ENCODE results near the gene LEUTX. TPM values are rescaled to one million over a fixed set of nuclear protein-coding genes. Genes with fewer than 3 reads are reported as not detected.
"Not testable (repeated sequence)": the region's sequence is repeated elsewhere in the genome, so short reads cannot be mapped to it uniquely, and the experiment has no call there.

The LEUTX gene
- total RNA-seq, 2 experiments from 2014 or later: not detected

DNA sequence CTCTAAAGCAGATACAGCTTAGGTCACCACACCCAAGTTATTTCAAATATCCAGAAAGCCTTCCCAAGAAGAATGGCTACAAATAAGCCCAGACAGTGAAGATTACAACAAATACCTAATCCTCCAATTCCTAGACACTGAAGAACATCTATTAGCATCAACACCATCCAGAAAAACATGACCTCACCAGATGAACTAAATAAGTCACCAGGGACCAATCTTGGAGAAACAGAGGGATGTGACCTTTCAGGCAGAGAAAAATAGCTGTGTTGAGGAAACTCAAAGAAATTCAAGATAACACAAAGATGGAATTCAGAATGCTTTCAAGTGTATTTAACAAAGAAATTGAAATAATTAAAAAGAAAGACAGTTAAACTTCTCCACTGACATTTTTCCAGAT is 25.9 kb upstream of the LEUTX start:
- Mint-ChIP-seq H3K4me1 (no peaks in the 10 kb centered on the region), H3K27ac (no peak overlapping the region), H3K9me3 (no peaks in the 10 kb centered on the region), H3K27me3 (peaks cover 22% of the 10 kb centered on the region), H3K36me3 (ENCODE audit: low read depth) (no peaks in the 10 kb centered on the region), H3K4me3 (no peak overlapping the region)
- POLR2A ChIA-PET: no interaction called here
- DNase-seq: no peak
- CTCF ChIA-PET: interaction anchor here (0.6 to 1.6 kb wide), 3 partner anchors 16 to 423 kb away, joined by 3 to 6 read pairs (median 4); no protein-coding TSS in a partner anchor

DNA sequence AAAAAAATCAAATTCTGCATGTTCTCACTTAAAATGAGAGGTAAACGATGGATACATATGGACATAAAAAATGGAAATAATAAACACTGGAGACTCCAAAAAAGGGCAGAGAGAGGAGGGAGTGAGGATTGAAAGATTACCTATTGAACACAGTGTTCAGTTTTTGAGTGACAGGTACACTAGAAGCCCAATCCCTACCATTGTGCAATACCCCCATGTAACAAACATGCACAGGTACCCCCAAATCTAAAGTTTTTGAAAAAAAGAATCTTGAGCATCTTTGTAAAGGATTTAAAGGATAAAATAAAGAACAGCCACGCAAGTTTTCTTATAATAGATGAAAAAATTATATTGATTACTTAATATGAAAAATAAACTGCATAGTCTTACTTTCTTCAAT is 24.1 kb upstream of the LEUTX start:
- H3K4me1 Mint-ChIP-seq: no peaks in the 10 kb centered on the region
- peaks cover 27% of the 10 kb centered on the region for H3K27me3 Mint-ChIP-seq
- H3K36me3 Mint-ChIP-seq (ENCODE audit: low read depth): no peaks in the 10 kb centered on the region
- H3K4me3 Mint-ChIP-seq: no peak overlapping the region
- no peaks in the 10 kb centered on the region for H3K9me3 Mint-ChIP-seq
- no peak overlapping the region for H3K27ac Mint-ChIP-seq
- ChIA-PET POLR2A (no interaction called here), CTCF (no interaction called here)
- DNase-seq: no peak

DNA sequence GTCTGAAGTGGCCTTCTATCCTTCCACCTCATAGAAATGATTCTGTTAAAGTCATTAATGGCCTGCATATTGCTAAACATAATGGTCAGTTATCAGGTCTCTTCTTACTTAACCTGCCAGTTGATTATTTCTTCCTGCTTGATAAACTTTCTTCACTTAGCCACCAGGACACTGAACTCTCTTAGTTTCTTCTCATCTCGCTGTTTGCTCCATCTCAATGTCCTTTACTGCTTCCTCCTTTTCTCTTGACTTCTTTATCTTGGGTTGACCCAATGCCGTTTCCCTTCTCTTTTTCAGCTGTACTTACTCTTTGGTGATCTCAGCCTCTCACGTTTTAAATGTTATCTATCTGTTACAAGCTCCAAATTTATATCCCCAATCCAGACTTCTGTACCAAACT is 23.7 kb upstream of the LEUTX start:
- POLR2A ChIA-PET: no interaction called here
- Mint-ChIP-seq H3K27ac (no peak overlapping the region), H3K4me1 (peaks cover 4% of the 10 kb centered on the region), H3K36me3 (ENCODE audit: low read depth) (no peaks in the 10 kb centered on the region), H3K27me3 (peaks cover 26% of the 10 kb centered on the region), H3K4me3 (no peak overlapping the region), H3K9me3 (no peaks in the 10 kb centered on the region)
- no peak for DNase-seq
- CTCF ChIA-PET: no interaction called here

DNA sequence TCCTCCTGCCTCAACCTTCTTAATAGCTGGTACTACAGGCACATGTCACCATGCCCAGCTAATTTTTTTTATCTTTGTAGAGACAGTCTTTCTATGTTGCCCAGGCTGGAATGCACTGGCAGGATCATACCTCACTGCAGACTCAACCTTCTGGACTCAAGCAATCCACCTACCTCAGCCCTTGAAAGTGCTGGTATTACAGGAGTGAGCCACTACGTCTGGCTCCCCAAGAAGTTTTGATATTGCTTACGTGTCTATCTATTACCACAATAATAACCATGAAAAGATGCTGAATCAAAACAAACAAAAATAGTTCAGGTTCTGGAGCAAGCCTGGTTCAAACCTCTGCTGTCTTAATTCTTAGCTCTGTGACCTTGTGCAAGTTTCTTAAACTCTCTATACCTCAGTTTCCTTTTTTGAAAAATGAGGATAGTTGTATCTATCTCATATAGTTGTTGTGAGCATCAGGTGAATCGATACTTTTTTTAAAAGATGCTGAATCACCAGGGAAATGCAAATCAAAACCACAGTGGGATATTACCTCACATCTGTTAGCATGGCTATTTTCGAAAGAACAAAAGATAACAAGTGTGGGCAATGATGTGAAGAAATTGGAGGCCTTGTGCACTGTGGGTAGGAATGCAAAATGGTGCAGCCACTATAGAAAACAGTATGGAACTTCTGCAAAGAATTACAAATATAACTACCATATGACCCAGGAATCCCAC is 19.0 kb upstream of the LEUTX start:
- CTCF ChIA-PET: no interaction called here
- no peak for DNase-seq
- Mint-ChIP-seq H3K4me1 (peaks cover 4% of the 10 kb centered on the region), H3K27me3 (peaks cover 22% of the 10 kb centered on the region), H3K36me3 (ENCODE audit: low read depth) (no peaks in the 10 kb centered on the region), H3K27ac (no peak overlapping the region), H3K4me3 (no peak overlapping the region), H3K9me3 (no peaks in the 10 kb centered on the region)
- POLR2A ChIA-PET: no interaction called here

DNA sequence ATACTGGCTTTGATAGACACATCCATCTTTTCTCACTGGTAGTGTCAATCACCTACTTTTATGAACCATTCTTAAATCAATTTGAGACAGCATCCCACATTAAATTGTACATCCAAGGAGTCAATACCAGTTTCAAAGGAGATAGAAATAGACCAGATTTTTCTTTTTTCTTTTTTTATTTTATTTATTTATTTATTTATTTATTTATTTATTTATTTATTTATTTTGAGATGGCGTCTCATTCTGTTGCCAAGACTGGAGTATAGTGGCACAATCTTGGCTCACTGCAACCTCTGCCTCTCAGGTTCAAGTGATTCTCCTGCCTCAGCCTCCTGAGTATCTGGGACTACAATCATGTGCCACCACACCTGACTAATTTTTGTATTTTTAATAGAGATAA is 16.8 kb upstream of the LEUTX start:
- peaks cover 14% of the 10 kb centered on the region for H3K4me1 Mint-ChIP-seq
- DNase-seq; H3K27ac Mint-ChIP-seq; CTCF ChIA-PET; H3K9me3 Mint-ChIP-seq; H3K36me3 Mint-ChIP-seq (ENCODE audit: low read depth); POLR2A ChIA-PET; H3K4me3 Mint-ChIP-seq: not testable (repeated sequence)
- peaks cover 26% of the 10 kb centered on the region for H3K27me3 Mint-ChIP-seq

DNA sequence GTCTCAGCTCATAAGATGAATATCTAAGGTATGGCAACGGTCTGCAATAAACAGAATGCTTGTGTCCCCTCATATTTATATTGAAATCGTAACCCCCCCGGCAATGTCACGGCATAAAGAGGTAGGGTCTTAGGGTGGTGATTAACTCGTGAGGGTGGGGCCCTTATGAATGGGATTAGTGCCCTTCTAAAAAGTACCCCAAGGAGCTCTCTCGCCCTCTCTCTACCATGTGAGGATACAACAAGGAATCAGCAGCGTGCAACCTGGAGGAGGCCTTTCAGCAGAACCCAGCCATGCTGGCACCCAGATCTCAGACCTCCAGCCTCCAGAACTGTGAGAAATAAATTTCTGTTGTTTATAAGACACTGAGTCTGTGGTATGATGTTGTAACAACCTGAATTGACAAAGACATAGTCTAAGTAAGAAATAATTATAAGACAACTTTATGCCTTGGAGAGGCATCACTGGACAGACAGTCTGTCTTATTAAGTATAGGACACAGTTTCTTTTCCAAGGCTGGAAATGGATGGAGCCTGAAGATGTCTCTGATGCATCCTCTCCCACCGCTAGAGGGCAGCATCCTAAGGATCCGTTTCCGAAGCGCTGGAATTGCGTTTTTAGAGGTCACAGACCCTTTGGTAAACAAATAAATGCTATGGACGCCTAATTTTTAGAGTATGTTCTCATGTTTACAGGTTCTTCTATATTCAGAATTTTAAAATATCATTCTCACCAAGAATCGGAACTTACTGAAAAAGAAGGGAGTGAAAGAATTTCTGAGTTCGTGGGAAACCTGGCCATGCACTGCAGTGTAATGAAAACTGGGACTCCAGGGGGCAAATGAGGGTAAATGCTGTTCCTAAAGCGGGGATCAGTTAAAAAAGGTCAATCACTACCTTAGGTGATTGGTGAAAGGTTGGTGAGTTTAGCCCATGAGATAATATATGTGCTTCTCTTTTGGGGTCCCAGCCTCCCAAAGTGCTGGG is 13.3 kb upstream of the LEUTX start:
- CTCF ChIA-PET: interaction anchor here (1.3 to 3.0 kb wide), 4 partner anchors 10 to 93 kb away, joined by 3 to 12 read pairs (median 4); no protein-coding TSS in a partner anchor
- H3K9me3 Mint-ChIP-seq: peaks cover 3% of the 10 kb centered on the region
- H3K36me3 Mint-ChIP-seq (ENCODE audit: low read depth): no peaks in the 10 kb centered on the region
- no peak overlapping the region for H3K4me3 Mint-ChIP-seq
- H3K27ac Mint-ChIP-seq: no peak overlapping the region
- H3K4me1 Mint-ChIP-seq: peaks cover 10% of the 10 kb centered on the region
- POLR2A ChIA-PET: no interaction called here
- DNase-seq: peak; percentile 48
- peaks cover 12% of the 10 kb centered on the region for H3K27me3 Mint-ChIP-seq

DNA sequence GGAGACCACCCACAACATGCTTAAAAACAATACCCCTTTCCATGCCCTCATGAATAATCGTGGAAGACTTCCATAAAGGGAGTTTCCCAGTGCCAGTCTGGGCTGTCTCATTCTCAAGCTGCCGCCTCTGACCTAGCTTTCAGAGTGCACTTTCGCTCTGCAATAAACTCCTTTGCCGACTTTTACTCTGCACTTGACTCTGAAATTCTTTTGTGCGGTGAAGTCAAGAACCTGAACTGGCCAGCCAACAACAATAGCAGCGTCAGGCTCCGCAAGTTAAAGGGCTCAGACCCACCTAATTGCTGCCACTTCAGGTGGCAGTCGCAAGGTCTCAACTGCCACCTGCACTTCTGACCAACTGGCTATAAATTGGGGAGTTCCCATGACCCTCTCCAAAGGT is 10.3 kb upstream of the LEUTX start:
- peaks cover 20% of the 10 kb centered on the region for H3K27me3 Mint-ChIP-seq
- H3K36me3 Mint-ChIP-seq (ENCODE audit: low read depth): no peaks in the 10 kb centered on the region
- H3K27ac Mint-ChIP-seq: no peak overlapping the region
- DNase-seq: no peak
- H3K9me3 Mint-ChIP-seq: peaks cover 3% of the 10 kb centered on the region
- no peak overlapping the region for H3K4me3 Mint-ChIP-seq
- peaks cover 10% of the 10 kb centered on the region for H3K4me1 Mint-ChIP-seq
- ChIA-PET CTCF (interaction anchor here (1.1 to 3.0 kb wide), 3 partner anchors 16 to 75 kb away, joined by 4 to 12 read pairs (median 6); no protein-coding TSS in a partner anchor), POLR2A (no interaction called here)

DNA sequence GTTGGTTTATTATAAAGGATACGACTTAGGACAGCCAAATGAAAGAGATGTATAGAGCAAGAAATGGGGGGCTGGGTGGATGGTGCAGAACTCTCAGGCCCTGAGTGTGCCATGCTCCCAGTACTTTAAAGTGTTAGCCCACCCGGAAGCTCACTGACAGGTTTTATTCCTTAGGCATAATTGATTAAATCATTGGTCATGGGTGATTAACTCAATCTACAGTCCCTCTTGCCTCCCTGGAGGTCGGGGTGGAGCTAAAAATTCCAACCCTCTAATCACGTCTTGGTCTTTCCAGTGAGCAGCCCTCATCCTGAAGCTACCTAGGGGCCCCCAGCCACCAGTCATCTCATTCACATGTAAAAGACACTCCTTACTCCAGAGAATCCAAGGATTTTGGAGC is 9.9 kb upstream of the LEUTX start:
- no peak overlapping the region for H3K4me3 Mint-ChIP-seq
- peaks cover 20% of the 10 kb centered on the region for H3K27me3 Mint-ChIP-seq
- ChIA-PET CTCF (interaction anchor here (0.5 to 3.0 kb wide), 5 partner anchors 17 to 74 kb away, joined by 3 to 12 read pairs (median 4); no protein-coding TSS in a partner anchor), POLR2A (no interaction called here)
- peaks cover 10% of the 10 kb centered on the region for H3K4me1 Mint-ChIP-seq
- no peak for DNase-seq
- peaks cover 3% of the 10 kb centered on the region for H3K9me3 Mint-ChIP-seq
- no peak overlapping the region for H3K27ac Mint-ChIP-seq
- no peaks in the 10 kb centered on the region for H3K36me3 Mint-ChIP-seq (ENCODE audit: low read depth)

DNA sequence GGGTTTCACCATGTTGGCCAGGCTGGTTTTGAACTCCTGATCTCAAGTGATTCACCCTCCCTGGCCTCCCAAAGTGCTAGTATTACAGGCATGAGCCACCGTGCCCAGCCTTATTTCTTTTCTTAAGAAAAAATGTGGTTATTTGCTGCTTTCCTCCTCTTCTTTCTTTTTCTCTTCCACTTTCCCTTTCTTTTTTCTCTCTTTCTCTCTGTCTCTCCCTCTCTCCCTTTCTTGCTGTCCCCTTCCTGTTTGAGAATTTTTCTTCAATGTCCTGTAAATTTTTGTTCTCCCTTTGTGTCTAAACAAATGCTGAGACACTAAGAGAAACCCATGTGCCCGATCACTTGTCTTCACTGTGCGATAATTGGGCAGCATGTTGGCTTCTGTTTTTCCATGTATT is 2.2 kb downstream of the LEUTX start:
- ChIA-PET POLR2A (no interaction called here), CTCF (no interaction called here)
- no peak for DNase-seq
- Mint-ChIP-seq H3K4me3 (no peak overlapping the region), H3K36me3 (ENCODE audit: low read depth) (peaks cover 2% of the 10 kb centered on the region), H3K9me3 (no peaks in the 10 kb centered on the region), H3K27me3 (peaks cover 53% of the 10 kb centered on the region), H3K4me1 (peaks cover 29% of the 10 kb centered on the region), H3K27ac (no peak overlapping the region)

DNA sequence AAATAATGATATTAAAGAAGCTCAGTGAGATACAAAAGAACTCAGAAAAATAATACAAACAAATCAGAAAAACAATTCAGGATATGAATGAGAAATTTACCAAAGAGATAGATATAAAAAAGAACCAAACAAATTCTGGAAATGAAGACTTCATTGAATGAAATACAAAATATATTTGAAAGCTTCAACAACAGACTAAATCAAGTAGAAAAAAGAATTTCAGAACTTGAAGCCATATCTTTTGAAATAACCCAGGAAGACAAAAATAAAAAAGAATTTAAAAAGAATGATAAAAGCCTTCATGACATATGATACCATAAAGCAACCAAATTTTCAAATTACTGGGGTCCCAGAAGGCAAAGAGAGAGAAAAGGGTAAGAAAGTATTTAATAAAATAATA is 9.6 kb downstream of the LEUTX start:
- H3K36me3 Mint-ChIP-seq (ENCODE audit: low read depth): peaks cover 2% of the 10 kb centered on the region
- peaks cover 27% of the 10 kb centered on the region for H3K27me3 Mint-ChIP-seq

DNA sequence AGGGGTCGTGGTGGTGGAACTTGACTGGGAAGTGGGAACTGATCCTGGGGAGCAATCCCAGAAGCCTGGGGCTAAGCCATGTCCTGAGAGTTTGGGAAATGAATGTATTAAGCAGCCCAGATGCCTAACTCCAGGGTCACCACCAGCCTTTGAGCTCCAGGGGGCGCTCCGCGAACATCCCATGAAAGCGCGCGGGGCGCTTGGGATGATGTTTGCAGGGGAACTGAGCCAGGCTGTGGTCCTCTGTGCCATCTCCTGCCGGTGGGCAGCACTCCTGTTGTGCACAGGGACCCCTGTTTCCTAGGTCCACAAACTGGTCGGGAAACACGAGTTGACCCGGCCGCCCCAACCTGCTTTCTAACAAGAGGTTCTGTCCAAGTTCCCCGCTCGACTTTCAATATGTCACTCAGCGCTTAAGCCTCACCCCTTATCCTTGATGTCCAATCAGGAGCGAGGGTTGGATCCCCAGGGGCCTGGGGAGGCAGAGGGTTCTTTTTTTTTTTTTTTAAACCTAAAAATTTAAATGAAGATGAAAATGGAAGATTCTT is 14.4 kb downstream of the LEUTX start:
- POLR2A ChIA-PET: no interaction called here

More for the DNA sequence above, 9.6 kb downstream of the LEUTX start:
- no peak overlapping the region for H3K4me3 Mint-ChIP-seq
- H3K9me3 Mint-ChIP-seq: peaks cover 13% of the 10 kb centered on the region
- H3K4me1 Mint-ChIP-seq: peaks cover 6% of the 10 kb centered on the region
- ChIA-PET POLR2A (no interaction called here), CTCF (interaction anchor here (0.7 to 1.1 kb wide), 2 partner anchors 56 kb away, joined by 3 to 4 read pairs; no protein-coding TSS in a partner anchor)
- no peak for DNase-seq
- H3K27ac Mint-ChIP-seq: no peak overlapping the region

DNA sequence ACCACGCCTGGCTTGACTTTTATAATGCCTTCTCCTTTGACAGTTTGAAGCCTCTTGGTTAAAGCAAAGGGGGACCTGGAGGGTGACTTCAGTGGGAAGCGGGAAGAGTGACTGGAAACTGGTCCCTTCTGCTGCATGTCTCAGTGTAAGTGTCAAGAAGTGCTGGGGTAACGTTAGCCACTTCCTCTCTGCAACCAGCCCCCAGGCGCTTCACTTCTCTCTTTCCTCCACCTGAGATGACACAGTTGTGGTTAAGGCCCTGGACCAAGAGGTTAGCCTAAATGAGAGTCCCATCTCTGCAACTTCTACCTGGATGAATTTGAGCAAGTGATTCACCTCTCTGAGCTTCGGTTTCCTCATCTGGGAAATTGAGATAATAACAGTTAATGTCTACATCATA is 16.3 kb downstream of the LEUTX start:
- CTCF ChIA-PET: interaction anchor here (0.5 to 1.2 kb wide), 4 partner anchors 47 to 392 kb away, joined by 3 to 6 read pairs (median 3); no protein-coding TSS in a partner anchor
- Mint-ChIP-seq H3K9me3 (no peaks in the 10 kb centered on the region), H3K4me3 (no peak overlapping the region), H3K27ac (no peak overlapping the region), H3K36me3 (ENCODE audit: low read depth) (no peaks in the 10 kb centered on the region), H3K27me3 (peaks cover 23% of the 10 kb centered on the region), H3K4me1 (peaks cover 14% of the 10 kb centered on the region)
- no peak for DNase-seq
- POLR2A ChIA-PET: no interaction called here

More for the DNA sequence above, 14.4 kb downstream of the LEUTX start:
- DNase-seq: peak; percentile 78
- peaks cover 21% of the 10 kb centered on the region for H3K27me3 Mint-ChIP-seq
- peak overlapping the region; percentile 73 for H3K4me3 Mint-ChIP-seq
- peaks cover 2% of the 10 kb centered on the region for H3K36me3 Mint-ChIP-seq (ENCODE audit: low read depth)
- no peak overlapping the region for H3K27ac Mint-ChIP-seq
- H3K4me1 Mint-ChIP-seq: peaks cover 14% of the 10 kb centered on the region
- CTCF ChIA-PET: interaction anchor here (0.7 to 2.9 kb wide), 13 partner anchors 9 to 393 kb away, joined by 3 to 31 read pairs (median 3); no protein-coding TSS in a partner anchor
- peaks cover 7% of the 10 kb centered on the region for H3K9me3 Mint-ChIP-seq
